CD4-positive, alpha-beta T cell treated with Interleukin-21 for 1 hour (primary cell): ENCODE results near the gene NANOG.
"Not testable (repeated sequence)": the region's sequence is repeated elsewhere in the genome, so short reads cannot be mapped to it uniquely, and the experiment has no call there.

Experiments
- DNase-seq: peaks from one replicate; pipeline ENCODE4 v3.0.0-alpha.2; 2020

The NANOG gene

GRCh38 chr12:7788884-7789528, at the start of gene NANOG:
NANOG (plus strand) TSS chr12:7789402; CDS start chr12:7789615, 213 bp downstream.
- DNase-seq: not testable (repeated sequence)

- DNase-seq: no peak
These were observed 42.0 kb upstream of the NANOG start, which contains the start of gene CLEC4C for GRCh38 chr12:7747246-7747645. CLEC4C (minus strand) TSS chr12:7747375; CDS start chr12:7747348, 27 bp downstream.

- DNase-seq: no peak
These were observed 40.4 kb upstream of the NANOG start for GRCh38 chr12:7748852-7749251.

- DNase-seq: no peak
These were observed 39.8 kb upstream of the NANOG start for GRCh38 chr12:7749442-7749841.

GRCh38 chr12:7750350-7750749, 38.9 kb upstream of the NANOG start:
- DNase-seq: no peak

- DNase-seq: no peak
These were observed 37.8 kb upstream of the NANOG start for GRCh38 chr12:7751394-7751793.

- DNase-seq: peak; percentile 1
These were observed 37.0 kb upstream of the NANOG start for GRCh38 chr12:7751941-7752922.

- peak; percentile 40 for DNase-seq
These were observed 33.5 kb upstream of the NANOG start for GRCh38 chr12:7755668-7756067.

- DNase-seq: no peak
These were observed 32.2 kb upstream of the NANOG start for GRCh38 chr12:7756993-7757392.

GRCh38 chr12:7758766-7759140, 30.4 kb upstream of the NANOG start:
- no peak for DNase-seq

GRCh38 chr12:7769999-7770398, 19.2 kb upstream of the NANOG start:
- no peak for DNase-seq

GRCh38 chr12:7781274-7781673, 7.9 kb upstream of the NANOG start:
- no peak for DNase-seq

GRCh38 chr12:7782055-7782454, 7.1 kb upstream of the NANOG start:
- no peak for DNase-seq

- not testable (repeated sequence) for DNase-seq
These were observed 5.8 kb upstream of the NANOG start for GRCh38 chr12:7783433-7783832.

GRCh38 chr12:7784701-7785100, 4.5 kb upstream of the NANOG start:
- no peak for DNase-seq

GRCh38 chr12:7787574-7788293, 1.5 kb upstream of the NANOG start:
- DNase-seq: no peak

- DNase-seq: no peak
These were observed 925 bp upstream of the NANOG start for GRCh38 chr12:7788294-7788660.

- no peak for DNase-seq
These were observed 4.0 kb downstream of the NANOG start for GRCh38 chr12:7793211-7793610.

GRCh38 chr12:7797269-7797668, 8.1 kb downstream of the NANOG start:
- DNase-seq: not testable (repeated sequence)

GRCh38 chr12:7797698-7798398, 8.6 kb downstream of the NANOG start:
- no peak for DNase-seq

- not testable (repeated sequence) for DNase-seq
These were observed 9.6 kb downstream of the NANOG start for GRCh38 chr12:7798750-7799308.

GRCh38 chr12:7801460-7801859, 12.3 kb downstream of the NANOG start:
- no peak for DNase-seq
